HG02973 (cell line): Measurements from ENCODE around the gene ITPKC.

ENCODE experiments used
- ATAC-seq: cut with Tn5 transposase; IDR thresholded peaks from one replicate; pipeline ENCODE4 v1.9.1; 2021; ENCODE audit warnings: moderate library complexity; ENCODE audit not compliant: unreplicated experiment

Gene ITPKC

GRCh38 chr19:40739030-40739839 is 22.3 kb downstream of the ITPKC start:
- no peak for ATAC-seq

DNA sequence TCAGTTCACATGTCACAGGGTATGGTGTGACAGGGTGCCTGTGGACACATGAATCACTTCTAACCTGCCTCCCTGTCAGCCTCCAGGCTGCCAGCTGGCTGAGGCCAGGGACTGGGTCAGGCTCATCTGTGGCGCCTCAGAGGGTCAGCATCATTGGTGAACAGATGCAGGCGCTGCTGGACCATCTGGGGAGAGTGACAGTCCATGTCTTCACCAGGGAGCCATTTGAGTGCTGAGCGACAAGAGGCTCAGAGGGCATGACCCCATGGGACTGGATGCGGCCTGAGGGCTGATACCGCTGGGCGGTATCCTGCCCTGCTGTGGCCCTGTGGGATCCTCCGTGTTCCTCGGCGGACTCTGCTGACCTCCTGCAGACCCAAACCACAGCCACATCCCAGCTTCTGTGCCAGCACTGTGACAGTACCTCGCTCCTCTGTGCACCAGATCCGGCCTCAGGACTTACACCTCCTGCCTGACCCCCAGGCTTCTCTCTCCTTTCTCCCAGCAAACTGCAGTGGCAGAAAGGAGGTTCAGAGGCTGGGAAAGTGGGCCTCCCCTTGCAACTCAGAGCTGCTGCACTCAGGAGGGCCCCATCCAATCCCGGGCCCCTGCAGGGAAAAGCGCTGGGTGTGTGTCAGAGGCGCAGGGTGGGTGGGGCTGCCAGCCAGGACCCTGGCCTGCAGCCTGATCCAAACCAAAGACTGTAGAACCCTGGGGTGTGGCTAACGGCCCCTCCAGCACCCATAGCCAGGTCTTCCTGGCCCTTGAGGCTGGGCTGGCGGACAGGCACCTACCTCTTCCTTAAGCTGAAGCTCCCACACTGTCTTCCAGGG is 23.2 kb downstream of the ITPKC start:
- no peak for ATAC-seq

DNA sequence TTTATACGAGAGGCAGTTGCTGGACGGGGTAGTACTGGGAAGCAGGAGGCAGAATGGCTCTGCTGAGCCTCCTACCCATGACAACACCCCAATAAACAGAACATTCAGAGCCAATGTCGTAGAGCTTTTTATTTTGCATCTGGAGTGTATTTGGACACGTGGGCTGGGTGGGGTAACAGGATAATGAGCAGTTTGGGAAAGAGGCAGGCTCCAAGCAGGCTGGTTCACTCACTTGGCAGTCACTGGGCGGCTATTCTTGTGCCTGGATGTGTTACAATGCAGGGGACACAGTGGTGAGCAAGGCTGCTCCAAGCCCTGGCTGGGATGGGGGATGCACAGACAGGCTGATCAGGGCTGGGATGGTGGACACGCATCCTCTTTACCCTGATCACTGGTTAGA is 23.8 kb downstream of the ITPKC start:
- ATAC-seq, result no peak

DNA sequence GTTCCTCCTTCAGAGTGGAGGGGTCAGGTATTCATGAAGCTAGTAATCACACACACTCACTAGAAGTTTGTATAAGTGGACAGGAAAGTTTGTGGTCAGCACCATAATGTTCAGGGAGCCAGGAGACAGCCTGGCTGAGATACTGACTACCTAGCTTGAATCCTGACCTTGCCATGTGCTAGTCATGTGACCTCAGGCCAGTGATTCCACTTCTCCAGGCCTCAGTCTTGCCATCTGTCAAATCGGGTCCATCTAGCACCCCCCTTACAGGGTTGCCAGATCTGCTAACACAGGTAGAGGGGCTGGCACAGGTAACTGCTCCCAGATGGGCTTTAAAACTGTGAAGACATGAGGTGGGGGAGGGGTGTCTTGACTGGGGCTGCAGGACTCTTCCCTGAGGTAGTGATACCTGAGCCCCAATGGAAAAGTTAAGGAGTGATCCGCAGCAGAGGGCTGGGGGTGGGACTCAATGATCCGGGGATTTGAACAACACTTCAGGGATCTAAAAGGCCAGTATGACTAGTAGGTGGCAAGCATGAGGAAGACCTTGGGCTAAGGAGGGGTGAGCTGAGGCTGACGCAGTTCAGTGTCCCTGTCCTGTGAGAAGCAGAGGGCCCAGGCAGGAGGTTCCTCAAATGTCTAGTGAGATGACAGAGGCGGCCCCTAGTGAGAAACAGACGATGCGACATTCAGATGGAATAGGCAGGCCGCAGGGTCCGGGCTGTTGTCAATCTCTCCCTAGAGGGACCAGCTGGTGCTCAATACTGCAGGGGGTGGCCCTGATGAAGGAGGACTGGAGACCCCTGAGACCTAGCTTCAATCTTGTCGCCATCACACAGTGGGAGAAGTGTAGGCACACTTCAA is 24.8 kb downstream of the ITPKC start:
- ATAC-seq, result no peak

GRCh38 chr19:40742477-40742876 is 25.6 kb downstream of the ITPKC start:
- ATAC-seq, result no peak

DNA sequence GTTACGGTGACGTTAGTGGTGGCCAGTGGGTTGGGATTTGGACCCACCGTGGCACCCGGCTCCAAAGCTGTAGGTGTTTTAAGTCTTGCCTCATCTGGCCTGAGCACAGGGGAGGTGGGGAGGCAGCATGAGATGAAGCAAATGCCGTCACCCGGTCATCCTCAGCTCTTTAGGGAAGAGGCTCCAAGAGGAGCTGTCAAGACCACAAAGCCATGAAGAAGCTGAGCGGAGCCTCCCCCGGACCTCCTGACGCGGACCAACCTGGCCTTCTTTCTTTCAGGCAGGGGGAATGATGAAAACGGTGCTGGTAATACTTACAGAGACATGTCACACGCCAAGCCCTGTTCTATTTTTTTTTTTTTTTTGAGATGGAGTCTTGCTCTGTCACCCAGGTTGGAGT is 26.0 kb downstream of the ITPKC start:
- no peak for ATAC-seq

DNA sequence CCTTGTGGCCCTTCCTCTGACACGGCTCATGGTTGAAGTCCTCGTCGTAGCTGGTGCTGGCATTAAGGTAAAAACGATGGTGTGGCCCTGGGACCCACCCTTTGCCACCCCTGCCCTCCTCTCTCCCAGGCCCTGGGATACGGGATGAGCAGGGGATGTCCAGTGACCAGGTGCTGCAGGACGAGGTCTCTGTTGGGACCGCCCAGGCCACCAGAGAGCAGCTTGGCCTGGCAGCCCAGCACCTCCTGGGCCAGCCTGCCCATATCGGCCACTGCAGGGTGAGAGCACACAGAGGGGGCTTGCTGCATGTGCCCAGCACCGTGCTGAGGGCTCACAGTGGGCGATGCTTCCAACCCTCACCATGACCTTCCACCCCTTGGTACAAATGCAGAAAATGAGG is 27.0 kb downstream of the ITPKC start:
- no peak for ATAC-seq

DNA sequence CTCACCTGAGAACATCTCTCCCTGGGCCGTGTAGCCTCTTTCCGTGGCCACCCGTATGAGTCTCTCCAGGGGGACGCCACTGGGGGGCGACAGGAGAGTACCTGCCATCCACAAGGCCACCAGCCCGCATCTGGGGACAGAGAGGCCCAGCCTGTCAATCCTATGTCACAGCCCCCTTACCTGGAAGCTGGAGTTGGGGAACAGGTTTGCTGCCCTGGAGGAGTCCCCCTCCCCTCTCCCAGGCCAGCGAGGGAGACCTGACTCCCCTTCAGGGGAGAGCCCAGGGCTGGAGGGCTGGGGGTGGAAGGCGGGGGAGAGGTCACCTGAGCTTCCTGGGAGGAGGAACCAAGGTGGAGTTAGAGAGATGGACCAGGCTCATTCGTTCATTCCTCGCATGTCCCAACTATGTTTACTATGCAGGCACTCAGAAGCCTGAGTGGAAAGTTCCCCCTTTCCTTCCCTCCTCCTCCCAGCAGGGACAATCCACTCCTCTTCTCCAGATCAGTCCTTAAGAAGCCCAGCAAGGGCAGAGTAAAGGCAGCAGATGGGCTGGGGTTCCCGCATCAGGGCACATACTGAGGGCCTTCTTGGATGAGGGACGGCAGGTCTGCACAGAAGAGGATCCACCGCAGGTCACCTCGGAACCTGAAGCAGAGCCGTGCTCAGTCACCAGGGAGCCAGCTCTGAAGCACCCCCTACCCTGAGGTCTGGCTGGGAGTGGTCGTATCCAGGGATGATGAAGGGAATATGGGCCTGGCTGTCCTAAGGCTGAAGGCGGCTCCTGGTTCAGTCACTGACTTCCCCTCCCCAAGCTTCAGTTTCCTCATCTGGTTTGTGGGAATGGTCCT is 27.9 kb downstream of the ITPKC start:
- no peak for ATAC-seq

DNA sequence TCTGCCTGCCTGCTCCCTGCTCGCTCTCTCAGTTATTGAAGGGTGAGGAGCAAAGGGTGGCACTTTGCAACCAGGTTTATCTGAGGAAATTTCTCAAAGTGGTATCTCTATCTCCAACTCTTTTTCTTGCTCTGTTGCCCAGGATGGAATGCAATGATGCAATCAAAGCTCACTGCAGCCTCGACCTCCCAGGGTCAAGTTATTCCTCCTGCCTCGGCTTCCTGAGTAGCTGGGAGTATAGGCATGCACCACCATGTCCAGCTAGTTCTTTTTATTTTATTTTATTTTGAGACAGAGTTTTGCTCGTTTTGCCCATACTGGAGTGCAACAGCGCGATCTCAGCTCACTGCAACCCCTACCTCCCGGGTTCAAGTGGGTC is 28.5 kb downstream of the ITPKC start:
- ATAC-seq, result no peak

GRCh38 chr19:40747536-40747935 is 30.6 kb downstream of the ITPKC start:
- no peak for ATAC-seq

DNA sequence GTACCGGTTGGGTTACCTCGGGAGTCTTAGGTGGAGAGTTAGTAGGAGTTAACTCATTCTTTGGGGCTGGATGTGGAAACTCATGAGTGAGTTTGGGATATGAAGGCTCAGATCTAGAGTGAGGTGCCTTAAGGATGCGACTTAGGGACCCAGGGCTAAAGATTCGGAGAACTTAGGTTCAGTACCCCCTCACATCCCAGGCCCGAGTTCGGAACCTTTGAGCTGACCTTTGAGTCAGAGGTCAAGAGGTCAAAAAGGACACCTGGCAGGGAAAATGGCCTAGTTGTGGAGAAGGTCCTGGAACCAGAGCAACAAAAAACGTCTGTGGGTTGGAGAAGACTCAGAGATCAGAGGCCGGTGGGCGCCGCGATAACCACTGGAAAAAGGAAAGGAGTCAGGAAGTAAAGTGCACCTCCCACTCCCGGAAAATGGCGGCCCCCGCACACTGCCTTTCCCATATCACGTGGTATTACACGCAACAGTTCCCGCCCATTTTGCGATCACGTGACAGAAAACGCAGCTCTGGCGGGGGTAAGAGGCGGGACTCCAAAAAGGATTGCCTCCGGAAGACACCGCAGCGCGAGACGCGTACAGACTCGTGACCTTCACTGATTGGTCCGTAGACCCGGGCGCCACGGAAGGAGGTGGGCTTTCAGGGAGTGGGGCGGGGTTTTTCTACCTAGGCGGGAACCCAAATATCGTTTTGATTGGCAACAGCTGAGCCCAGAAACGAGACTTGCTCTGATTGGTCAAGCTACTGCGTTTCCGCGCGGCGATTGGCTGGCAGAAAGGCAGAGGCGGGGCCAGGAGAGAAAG is 33.4 kb downstream of the ITPKC start, which contains the start of gene ACTMAP:
TSS of gene ACTMAP (minus strand) at position 420 of the 816 bp plus-strand sequence. CDS start 674 bp downstream, outside the sequence.
- ATAC-seq, result peak; percentile 70

DNA sequence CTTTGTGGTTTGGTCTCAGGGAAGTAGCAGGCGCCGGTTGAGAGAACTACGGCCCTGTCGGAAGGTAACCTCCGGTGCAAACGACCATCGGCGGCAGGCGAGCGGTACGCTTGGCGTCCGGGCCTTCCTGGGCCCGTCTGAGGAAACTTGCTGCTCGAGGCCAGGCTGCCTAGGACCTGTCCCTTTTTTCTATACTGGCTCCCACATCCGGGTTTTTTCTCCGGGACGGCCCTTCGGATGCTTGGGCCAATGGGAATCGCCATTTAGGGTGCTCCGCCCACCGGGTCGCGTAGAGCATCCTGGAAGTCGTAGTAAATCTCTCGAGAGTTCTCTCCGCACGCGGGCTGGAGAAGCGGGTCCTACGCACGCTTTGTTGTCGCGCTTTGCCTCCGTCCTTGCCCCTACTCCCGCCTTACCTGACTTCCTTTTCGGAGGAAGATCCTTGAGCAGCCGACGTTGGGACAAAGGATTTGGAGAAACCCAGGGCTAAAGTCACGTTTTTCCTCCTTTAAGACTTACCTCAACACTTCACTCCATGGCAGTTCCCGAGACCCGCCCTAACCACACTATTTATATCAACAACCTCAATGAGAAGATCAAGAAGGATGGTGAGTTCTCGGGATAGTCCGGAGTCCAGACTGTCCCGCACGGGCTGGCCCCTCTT is 34.1 kb downstream of the ITPKC start, which contains the start of gene SNRPA:
TSS of gene SNRPA (plus strand) at position 330 of the 664 bp plus-strand sequence. CDS start at position 536, 206 bp downstream.
- peak; percentile 56 for ATAC-seq

GRCh38 chr19:40752257-40752781 is 35.4 kb downstream of the ITPKC start:
- no peak for ATAC-seq

DNA sequence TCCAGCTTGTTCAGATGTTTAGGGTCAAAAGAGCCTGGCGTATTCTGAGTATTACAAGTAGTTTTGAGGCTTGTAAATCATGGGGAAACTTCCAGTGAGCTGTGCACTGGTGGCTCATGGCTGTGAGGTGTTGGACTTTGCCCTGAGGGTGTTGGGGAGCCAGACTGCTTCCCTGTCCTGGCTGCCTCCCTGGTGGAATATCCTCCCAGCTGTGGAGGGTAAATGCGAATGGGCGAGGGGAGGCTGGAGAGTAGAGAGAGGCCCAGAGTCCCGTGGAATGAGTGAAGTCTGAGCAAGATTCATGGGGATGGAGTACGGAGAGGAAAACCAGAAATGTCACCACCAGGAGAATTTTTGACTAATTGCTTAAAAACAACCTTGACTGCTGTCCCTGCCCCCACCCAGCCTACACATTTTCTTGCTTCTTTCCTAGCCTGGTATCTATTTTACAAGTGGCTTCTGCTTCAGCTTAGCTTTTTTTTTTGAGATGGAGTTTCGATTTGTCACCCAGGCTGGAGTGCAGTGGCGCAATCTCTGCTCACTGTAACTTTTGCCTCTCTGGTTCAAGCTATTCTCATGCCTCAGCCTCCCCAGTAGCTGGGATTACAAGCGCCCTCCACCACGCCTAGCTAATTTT is 37.8 kb downstream of the ITPKC start:
- ATAC-seq, result no peak

DNA sequence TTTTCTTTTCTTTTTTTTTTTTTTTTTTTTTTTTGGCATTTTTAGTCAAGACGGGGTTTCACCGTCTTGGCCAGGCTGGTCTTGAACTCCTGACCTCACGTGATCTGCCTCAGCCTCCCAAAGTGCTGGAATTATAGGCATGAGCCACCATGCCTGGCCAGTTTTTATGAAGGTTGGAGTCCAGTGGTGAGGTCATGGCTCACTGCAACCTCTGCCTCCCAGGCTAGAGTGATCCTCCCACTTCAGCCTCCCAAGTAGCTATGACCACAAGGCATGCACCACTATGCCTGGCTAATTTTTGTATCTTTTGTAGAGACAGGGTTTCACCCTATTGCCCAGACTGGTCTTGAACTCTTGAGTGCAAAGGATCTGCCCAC is 38.3 kb downstream of the ITPKC start:
- no peak for ATAC-seq

GRCh38 chr19:40755791-40756190 is 38.9 kb downstream of the ITPKC start:
- ATAC-seq, result no peak

GRCh38 chr19:40756502-40757110 is 39.7 kb downstream of the ITPKC start:
- ATAC-seq, result no peak

GRCh38 chr19:40758491-40758890 is 41.6 kb downstream of the ITPKC start:
- no peak for ATAC-seq
